GM10847 (cell line): ENCODE data around the gene KLHL10.

Experiments
- POLR2A ChIP-seq: IDR thresholded peaks from 2 replicates; pipeline ENCODE4 v1.6.1; 2011; ENCODE audit not compliant: insufficient read length; ENCODE audit errors: extremely low read depth

The KLHL10 gene

DNA sequence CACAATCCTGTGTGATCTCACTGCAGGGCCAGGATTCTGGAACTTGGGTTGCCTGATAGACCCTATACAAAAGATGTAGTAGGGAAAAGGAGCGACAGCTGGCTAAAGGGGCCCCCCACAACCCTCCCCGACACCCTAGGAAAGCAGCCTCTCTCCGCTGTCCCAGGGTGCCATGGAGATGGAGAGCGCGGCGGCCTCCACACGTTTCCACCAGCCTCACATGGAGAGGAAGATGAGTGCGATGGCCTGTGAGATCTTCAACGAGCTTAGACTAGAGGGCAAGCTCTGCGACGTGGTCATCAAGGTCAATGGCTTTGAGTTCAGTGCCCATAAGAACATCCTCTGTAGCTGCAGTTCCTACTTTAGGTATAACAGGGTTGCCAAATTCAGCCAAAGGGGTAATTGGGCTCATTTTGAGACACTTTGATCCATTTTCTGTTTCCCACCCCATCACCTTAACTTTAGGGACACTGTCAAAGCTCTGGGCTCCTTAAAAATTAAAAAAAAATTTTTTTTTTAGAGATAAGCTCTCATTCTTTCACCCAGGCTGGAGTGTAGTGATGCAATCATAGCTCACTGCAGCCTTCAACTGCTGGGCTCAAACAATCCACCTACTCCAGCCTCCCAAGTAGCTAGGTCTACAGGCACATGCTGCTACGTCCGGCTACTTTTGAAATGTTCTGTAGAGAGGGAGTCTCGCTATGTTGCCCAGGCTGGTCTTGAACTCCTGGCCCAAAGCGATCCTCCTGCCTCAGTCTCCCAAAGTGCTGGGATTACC, at the start of gene KLHL10:
Gene KLHL10 (plus strand): TSS at position 65 of the 778 bp plus-strand sequence. CDS start 108 bp downstream, at position 173.
- TF ChIP-seq POLR2A: no peak

GRCh38 chr17:41792845-41793783, 44.5 kb upstream of the KLHL10 start:
- no peak for TF ChIP-seq POLR2A

GRCh38 chr17:41793784-41794539, 43.7 kb upstream of the KLHL10 start:
- no peak for TF ChIP-seq POLR2A

DNA sequence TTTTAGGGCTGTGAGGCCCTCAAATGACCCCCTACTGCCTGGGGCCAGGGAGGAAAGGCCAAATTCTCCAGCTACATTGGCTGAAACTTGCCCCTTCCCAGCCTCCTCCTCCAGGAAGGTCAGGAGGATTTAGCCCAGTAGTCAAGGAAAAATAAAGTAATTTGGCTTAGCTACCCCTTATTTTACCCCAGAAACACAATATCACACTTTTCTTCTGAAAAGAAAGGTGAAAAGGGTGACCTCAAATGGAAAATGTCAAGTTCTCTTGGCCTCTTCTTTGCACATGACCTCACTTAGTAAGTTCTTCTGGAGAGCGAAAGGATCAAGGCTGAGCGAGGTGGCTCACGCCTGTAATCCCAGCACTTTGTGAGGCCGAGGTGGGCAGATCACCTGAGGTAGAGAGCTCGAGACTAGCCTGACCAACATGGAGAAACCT, 43.1 kb upstream of the KLHL10 start:
- TF ChIP-seq POLR2A: no peak

- no peak for TF ChIP-seq POLR2A
Measured at GRCh38 chr17:41796121-41796895, 41.3 kb upstream of the KLHL10 start.

GRCh38 chr17:41797377-41797776, 40.2 kb upstream of the KLHL10 start:
- TF ChIP-seq POLR2A: no peak

DNA sequence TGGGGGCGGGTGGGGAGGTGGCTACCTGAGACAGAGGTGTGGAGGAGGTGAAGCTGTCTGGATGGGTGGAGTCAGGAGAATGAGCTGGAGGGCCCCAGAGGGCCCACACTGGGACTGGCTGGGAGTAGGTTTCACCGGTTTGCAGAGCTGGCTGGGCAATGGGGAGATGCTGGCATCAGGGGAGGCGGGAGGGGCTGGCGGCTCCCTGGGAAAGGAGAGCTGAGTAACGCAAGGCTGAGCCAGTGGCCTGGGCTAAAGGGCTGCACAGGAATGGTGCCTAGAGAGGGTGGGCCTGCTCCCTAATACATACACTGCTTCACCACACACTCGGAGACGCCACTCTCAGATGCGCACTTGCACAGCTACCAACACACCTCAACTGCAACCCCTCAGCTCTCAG, 38.3 kb upstream of the KLHL10 start:
- no peak for TF ChIP-seq POLR2A

DNA sequence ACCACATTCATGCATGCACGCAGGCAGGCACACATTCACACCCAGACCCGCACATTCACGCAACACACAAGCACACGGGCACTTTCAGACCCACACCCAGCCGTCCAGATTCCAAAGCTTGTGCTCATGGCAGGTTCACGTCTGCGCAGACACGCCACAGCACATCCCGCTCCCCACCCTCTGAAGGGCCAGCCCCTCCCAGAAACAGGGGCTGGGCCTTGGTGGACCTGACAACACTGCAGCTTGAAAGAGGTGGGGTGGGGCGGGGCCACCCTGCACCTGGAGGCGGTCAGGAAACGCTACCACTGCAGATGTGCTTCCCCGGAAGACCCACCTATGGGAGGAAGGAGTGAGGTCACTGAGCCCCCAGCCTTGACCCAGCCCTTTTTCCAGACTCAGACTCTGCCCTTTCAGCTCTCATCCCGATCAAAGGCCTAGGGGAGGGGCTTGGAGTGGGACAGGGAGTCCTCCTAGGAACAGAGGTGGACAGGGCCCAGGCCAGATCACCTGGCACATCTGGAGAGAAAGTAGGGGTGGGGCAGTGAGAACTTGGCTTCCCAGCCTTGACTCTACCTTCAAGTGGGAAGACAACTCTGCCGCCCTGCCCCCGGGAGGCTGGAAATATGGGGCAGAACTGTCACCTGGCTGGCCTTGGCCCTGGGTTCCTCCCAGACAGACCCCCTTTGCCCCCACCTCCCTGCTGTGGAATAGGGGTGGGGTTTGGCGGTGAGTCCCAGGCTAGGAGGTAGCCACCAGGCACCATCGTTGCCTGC, 36.8 kb upstream of the KLHL10 start:
- no peak for TF ChIP-seq POLR2A

DNA sequence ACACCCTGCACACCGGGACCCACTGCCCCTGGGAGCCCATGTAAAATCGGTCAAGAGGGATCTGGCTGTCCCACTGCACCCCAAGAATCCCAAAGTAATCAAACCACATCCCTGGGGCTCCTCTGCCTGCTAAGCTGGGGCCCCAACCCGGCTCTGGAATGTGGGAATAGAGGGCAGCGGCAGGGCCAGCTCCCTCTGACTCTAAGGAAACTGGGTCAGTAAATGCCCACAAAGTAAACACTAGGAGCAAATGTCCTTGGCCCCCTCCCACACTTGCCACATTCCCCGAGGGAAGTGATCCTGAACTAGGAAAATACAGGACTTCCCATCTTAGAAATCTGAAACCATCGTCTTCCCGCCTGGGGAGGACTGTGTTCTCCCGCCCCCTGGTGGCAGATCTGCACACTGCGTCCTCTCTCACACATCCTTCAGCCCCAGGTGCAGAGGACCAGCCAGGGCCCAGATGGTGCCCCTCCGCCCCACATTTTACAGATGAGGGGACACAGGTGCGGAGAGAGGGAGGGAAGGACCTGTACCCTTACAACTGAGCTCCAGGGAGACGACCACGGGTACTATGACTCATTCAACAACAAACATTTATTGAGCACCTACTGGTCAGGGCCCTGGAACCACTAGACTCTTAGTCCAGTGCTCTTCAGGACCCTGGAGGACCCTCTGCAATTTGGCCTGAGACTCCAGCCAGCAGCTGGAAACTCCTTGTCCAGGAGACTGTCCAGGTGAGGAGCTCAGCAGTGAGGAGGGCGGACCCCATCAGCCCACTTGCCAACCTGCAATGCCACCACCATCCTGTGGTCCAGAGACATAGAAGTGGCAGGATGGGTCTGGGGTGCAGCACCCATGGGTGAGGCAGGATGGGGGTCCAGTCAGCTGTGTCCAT, 36.0 kb upstream of the KLHL10 start:
- no peak for TF ChIP-seq POLR2A

DNA sequence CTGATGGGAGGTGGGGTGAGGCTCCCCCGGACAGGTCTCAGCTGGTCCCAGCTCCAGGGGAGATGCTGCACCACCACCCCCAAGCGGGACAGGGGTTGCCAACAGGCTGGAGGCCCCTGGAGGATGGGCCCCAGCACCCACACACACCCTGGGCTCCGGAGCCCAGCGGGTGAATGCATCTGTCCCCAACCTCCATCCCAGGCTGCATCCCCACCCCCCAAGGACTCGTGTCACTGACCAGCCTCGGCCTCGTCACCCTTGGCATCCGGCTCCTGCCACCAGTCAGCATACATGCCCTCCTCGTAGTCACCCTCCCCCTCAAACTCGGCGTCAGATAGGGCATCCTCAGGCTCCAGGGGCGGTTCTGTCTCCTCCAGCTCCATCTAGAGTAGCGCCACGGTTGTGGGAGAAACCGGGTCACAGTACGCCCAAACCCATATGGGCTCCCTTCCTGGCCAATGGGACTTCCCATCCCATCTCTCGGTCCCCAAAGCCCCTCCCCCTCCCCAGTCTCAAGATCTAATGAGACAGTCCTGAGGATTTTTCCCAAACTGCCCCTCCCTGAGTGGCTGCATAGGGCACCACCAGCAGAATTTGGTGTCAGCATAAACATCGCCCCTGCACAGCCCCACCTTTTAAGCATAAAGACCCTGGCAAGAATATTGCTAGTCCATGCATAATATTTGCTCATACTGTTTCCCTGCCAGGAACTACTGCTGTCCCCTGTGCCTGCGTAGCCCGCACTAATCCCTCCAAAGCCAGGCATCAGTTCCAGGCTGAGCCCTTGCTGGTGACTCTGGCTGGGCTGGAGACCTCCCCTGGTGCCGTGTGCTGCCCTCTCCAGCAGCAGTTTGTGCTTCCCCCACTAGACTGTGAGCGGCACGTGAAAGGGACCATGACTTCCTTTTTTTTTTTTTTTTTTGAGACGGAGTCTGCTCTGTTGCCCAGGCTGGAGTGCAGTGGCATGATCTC, 34.3 kb upstream of the KLHL10 start:
- no peak for TF ChIP-seq POLR2A

DNA sequence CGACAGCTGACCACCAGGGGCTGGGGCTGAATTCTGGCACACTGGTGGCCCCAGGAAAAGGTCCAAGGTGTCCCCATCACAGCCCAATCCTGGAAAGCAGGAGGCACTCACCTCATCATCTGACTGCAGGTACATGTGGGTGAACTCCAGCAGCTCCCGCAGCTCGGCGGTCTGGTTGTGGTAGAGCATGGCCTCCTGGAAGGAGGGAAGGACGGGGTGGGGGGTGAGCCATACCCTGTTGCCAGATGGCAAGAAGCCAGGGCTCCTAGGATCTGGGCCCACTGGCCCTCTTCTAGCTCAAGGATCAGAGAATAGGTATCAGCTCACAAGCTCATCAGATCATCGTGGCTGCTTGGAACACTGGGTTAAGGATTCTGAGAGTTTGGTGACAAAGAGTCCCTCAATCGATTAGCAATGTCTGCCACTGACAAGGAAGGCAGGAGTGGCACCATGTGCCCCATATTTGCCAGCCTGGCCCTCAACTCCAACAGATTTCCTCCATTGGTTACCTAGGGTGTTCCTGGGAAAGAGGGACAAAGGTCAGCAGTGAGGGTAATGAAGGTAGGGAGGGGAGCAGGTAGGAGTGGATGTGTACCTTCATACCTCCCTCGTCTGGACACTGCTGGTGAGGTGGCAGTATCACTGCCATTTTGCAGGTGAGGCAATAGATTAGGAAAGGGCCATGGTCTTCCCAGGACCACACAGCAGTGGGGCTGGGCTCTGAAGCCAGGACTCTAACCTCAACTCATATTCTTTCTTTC, 30.8 kb upstream of the KLHL10 start:
- no peak for TF ChIP-seq POLR2A
